ENCODE results near the gene FBN1. TPM values are rescaled to one million over a fixed set of nuclear protein-coding genes. Genes with fewer than 3 reads are reported as not detected.

FBN1 gene
- total and polyA plus RNA-seq, 2 of the 13 experiments (the other 11 are each of a cell fraction or from before 2014, with no cell fraction given) = 1.5 to 3.0 TPM

- POLR2A ChIA-PET = no interaction called here
- TF ChIP-seq RARA (CRISPR knock-in tag; IDR thresholded peaks at IDR 0.05) = no peak
- no peak for TF ChIP-seq MLXIP (CRISPR knock-in tag; IDR thresholded peaks at IDR 0.05; ENCODE audit: borderline replicate concordance)
- no peak for TF ChIP-seq ZXDC (CRISPR knock-in tag; IDR thresholded peaks at IDR 0.05)
- no peak for TF ChIP-seq TARDBP (CRISPR knock-in tag; IDR thresholded peaks at IDR 0.05)
- no peak for TF ChIP-seq MAX (IDR thresholded peaks at IDR 0.05)
- no peak for TF ChIP-seq CTCF (CRISPR knock-in tag; IDR thresholded peaks at IDR 0.05)
- TF ChIP-seq NFE2 (CRISPR knock-in tag; IDR thresholded peaks at IDR 0.05) = no peak
- no peak for TF ChIP-seq HOMEZ (CRISPR knock-in tag; IDR thresholded peaks at IDR 0.05; ENCODE audit: low read depth)
- TF ChIP-seq ZNF468 (CRISPR knock-in tag; IDR thresholded peaks at IDR 0.05) = no peak
- no peak for TF ChIP-seq RFX3 (CRISPR knock-in tag; IDR thresholded peaks at IDR 0.05)
- TF ChIP-seq SNAPC2 (CRISPR knock-in tag; IDR thresholded peaks at IDR 0.05) = no peak
- TF ChIP-seq ZNF841 (CRISPR knock-in tag; IDR thresholded peaks at IDR 0.05; ENCODE audit: borderline replicate concordance) = no peak
- no peak for TF ChIP-seq ZNF121 (CRISPR knock-in tag; IDR thresholded peaks at IDR 0.05)
- no peak for TF ChIP-seq FOXA3 (CRISPR knock-in tag; IDR thresholded peaks at IDR 0.05)
- no peak for TF ChIP-seq HIVEP1 (CRISPR knock-in tag; IDR thresholded peaks at IDR 0.05)
Observed at GRCh38 chr15:48477795-48478360, 167.6 kb downstream of the FBN1 start.

More at GRCh38 chr15:48477795-48478360, 167.6 kb downstream of the FBN1 start:
- FAIRE-seq = no peak
- no peak for DNase-seq (ENCODE audit: low spot score)
- H3K27me3 ChIP-seq (ENCODE audit: control insufficient read depth in 1 of 2, insufficient read depth in 2 of 2, low read length in 2 of 2) = no peaks in the 10 kb centered on the region
- no peaks in the 10 kb centered on the region for H3K4me1 ChIP-seq (ENCODE audit: insufficient read depth, low read length)
- no TSS peak for BruUV-seq (replicated peaks)
- H3K4me2 ChIP-seq (ENCODE audit: low read depth, low read length) = no peak overlapping the region
- in situ Hi-C loops (cut with HindIII; ENCODE audit: extremely low pct_ligation_motif_present, low pct_unique_long_range_greater_than_20kb) (no loop called here), intact Hi-C loops (cut with micrococcal nuclease; ENCODE audit: unreplicated experiment) (no loop called here)
- H2AFZ ChIP-seq (ENCODE audit: low read length) = no peak overlapping the region
- 52% methylated on average over 5 of the region's 6 CpGs for WGBS (ENCODE audit: low lambda C conversion rate)
- H3K9me3 ChIP-seq (ENCODE audit: low read length) = no peaks in the 10 kb centered on the region
- H3K27ac ChIP-seq (ENCODE audit: extremely low read length, insufficient read depth, low read length) = no peak overlapping the region
- no peaks in the 10 kb centered on the region for H3K36me3 ChIP-seq (replicated peaks in 1 of 2; ENCODE audit: control insufficient read depth in 1 of 2, insufficient read depth in 2 of 2, low read length in 2 of 2)
- CTCF ChIA-PET (ENCODE audit: low intra/inter-chr PET ratio, low total read pairs) = no interaction called here
- no peaks in the 10 kb centered on the region for H4K20me1 ChIP-seq (ENCODE audit: insufficient read depth, low read length)
- no peaks in the 10 kb centered on the region for H3K79me2 ChIP-seq (ENCODE audit: insufficient read depth, low read length)
- no peak for ATAC-seq
- H3K4me3 ChIP-seq (replicated peaks in 1 of 3; ENCODE audit: insufficient read depth in 1 of 3, low read depth in 2 of 3, low read length in 3 of 3) = no peak overlapping the region
- no peak overlapping the region for H3K9ac ChIP-seq (ENCODE audit: insufficient read depth, low read depth, low read length)
